ENCODE measurements around the gene SNX9.

SNX9 gene

DNA sequence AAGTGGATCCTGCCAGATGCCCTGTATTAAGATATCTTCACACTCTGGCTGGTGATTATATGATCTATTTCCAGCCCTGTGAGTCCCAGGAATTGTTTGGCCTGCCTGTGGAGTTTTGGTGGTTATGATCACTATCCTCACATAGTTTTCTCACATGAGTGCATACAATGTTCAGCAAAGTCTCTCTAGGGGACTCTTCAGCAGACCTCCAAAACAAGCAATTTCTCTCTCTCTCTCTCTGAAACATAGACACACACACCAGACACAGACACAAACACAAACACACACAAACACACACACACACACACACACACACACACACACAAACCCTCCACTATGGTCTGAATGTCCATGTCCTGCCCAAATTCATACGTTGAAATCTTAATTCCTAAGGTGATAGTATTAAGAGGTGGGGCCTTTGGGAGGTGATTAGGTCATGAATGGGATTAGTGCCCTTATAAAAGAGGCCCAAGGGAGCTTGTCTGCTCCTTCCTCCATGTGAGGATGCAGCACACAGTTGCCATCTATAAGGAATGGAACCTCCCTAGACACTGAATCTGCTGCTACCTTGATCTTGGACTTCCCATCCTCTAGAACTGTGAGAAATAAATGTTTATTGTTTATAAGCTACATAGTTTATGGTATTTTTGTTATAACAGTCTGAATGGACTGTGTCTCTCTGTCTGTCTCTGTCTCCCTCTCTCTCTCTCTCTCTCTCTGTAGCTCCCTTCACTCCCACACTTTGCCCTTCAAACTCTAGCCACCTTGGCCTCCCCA is 136.6 kb downstream of the SNX9 start:
- TF ChIP-seq, protein P1, sequence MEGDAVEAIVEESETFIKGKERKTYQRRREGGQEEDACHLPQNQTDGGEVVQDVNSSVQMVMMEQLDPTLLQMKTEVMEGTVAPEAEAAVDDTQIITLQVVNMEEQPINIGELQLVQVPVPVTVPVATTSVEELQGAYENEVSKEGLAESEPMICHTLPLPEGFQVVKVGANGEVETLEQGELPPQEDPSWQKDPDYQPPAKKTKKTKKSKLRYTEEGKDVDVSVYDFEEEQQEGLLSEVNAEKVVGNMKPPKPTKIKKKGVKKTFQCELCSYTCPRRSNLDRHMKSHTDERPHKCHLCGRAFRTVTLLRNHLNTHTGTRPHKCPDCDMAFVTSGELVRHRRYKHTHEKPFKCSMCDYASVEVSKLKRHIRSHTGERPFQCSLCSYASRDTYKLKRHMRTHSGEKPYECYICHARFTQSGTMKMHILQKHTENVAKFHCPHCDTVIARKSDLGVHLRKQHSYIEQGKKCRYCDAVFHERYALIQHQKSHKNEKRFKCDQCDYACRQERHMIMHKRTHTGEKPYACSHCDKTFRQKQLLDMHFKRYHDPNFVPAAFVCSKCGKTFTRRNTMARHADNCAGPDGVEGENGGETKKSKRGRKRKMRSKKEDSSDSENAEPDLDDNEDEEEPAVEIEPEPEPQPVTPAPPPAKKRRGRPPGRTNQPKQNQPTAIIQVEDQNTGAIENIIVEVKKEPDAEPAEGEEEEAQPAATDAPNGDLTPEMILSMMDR (IDR thresholded peaks at IDR 0.05; ENCODE audit: insufficient read depth, missing control alignments): no peak
- FAIRE-seq (no peak), DNase-seq (ENCODE audit: insufficient read length, low spot score) (no peak)

DNA sequence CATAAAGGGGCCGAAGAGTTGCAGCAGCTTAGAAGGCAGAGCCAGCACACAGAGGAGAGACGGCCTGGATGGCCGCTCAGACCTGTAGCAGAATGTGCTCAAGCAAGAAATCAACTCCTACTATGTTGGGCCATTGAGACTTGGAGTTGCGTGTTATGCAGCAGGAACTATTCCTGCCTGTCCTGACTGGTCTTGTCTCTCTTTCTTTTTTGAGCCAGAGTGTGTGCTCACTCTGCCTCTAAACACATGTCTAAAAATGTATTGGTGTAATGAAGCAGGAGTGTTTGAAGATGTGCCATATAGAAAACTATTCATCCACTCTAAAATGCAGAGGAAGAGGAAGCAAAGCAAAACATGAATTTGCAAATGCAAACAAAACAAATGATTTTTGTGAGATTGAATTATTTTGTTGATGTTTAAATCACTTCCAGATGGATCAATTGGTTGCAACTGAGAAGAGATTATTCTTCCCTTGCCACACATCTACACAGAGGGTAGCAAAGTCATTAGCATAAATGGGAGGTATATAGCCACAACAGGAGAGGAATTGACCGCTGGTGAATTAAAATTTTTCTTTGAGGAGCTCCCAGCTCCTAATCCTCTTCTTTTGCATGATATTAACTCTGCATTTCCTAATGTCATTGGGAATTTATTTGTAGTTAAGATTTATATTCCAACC is 138.2 kb downstream of the SNX9 start:
- DNase-seq (ENCODE audit: insufficient read length, low spot score) (no peak), FAIRE-seq (no peak)
- TF ChIP-seq, protein P1 (IDR thresholded peaks at IDR 0.05; ENCODE audit: insufficient read depth, missing control alignments): no peak

DNA sequence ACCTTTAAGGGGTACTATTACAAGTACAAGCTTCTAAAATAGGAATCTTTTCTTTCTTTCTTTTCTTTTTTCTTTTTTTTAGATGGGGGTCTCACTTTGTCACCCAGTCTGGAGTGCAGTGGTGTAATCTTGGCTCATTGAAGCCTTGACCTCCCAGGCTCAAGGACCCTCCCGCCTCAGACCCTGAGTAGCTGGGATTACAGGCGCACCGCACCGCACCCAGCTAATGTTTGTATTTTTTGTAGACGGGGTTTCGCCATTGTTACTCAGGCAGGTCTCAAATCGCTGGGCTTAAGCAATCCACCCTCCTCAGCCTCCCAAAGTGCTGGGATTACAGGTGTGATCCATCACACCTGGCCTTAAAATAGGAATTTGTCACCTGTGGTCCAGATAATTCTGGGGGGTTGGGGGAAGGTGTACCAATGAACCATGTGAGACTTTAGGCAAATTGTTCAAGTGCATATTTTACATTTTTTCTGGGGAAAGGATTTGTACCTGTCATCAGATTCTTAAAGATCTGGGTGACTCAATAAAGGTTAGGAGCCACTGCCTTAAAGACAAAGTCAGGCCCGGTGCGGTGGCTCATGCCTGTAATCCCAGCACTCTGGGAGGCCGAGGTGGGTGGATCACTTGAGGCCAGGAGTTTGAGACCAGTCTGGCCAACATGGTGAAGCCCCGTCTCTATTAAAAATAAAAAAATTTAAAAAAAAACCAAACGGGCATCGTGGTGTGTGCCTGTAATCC is 139.0 kb downstream of the SNX9 start:
- DNase-seq (ENCODE audit: insufficient read length, low spot score): no peak
- TF ChIP-seq, protein P1 (IDR thresholded peaks at IDR 0.05; ENCODE audit: insufficient read depth, missing control alignments): no peak

DNA sequence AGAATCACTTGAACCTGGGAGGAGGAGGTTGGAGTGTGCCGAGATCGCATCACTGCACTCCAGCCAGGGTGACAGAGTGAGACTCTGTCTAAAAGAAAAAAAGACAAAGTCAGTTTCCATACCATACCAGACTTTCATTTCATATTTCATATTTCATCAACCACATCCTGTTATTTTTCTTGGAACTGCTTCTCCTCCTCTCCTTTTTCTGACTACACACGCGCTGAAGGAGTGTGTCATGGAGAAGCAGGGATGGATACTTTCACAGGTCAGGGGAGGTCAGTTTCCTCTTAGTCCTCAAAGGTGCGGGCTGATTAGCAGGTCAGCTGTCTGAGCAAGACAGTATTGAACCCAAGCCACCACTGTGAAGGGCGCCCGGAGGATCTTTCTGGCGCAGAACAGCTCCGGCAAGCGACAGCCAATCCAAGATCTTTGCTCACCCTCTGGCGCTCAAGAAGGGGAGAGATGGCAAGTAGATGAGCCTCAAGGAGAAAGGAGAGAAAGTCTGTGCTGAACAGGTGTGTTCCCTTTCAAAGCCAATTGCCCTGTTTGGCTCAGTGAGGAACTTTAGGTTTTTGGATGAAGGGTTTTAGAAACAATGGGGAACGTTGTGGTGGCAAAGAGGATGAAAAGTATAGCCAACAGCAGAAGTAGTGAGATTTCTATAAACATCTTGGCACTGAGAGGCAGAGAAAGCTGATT is 139.7 kb downstream of the SNX9 start:
- TF ChIP-seq, protein P1 (IDR thresholded peaks at IDR 0.05; ENCODE audit: insufficient read depth, missing control alignments): no peak
- FAIRE-seq (no peak), DNase-seq (ENCODE audit: insufficient read length, low spot score) (no peak)

More for the DNA sequence above, 139.0 kb downstream of the SNX9 start:
- FAIRE-seq: no peak

DNA sequence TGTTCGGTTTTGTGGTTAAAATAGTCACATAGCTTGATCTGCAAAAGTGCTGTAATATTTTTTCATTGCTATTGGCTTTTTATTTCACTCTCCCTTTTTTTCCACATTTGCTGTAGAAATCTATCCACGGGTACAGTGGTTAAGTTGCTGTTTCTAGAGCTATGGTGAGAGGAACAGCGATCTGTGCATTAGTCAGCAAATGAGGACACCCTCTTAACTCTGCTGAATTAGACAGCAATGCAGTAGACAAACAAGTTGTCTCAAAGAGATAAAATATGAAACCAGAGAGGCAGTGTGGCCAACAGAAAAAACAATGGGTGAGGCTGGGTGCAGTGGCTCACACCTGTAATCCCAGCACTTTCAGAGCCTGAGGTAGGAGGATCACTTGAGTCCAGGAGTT is 141.1 kb downstream of the SNX9 start:
- FAIRE-seq (no peak), DNase-seq (ENCODE audit: insufficient read length, low spot score) (no peak)
- TF ChIP-seq, protein P1 (IDR thresholded peaks at IDR 0.05; ENCODE audit: insufficient read depth, missing control alignments): no peak

DNA sequence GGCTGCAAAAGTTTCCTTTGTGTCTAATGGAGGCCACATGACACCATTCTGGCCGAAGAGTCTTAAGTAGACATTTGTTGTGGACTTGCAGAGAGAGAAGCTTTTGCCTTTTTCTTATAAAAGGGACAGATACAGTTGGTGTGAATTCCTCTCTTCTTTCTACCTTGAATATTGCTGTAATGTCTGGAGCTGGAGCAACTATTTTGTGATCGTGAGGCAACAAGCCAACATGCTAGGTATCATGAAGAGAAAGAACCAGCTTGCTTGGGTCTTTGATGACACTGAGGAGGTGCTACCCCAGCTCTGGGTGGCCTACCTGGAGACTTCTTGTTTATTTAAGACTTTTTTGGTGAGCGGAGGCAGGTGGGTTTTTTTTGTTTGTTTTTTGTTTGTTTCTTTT is 142.3 kb downstream of the SNX9 start:
- FAIRE-seq (no peak), DNase-seq (ENCODE audit: insufficient read length, low spot score) (no peak)
- TF ChIP-seq, protein P1 (IDR thresholded peaks at IDR 0.05; ENCODE audit: insufficient read depth, missing control alignments): no peak
